Muscle of back (tissue), 13 donors: ENCODE data around the gene FAM81B. TPM values are rescaled to one million over a fixed set of nuclear protein-coding genes. Genes with fewer than 3 reads are reported as not detected.
"Not testable (repeated sequence)": the region's sequence is repeated elsewhere in the genome, so short reads cannot be mapped to it uniquely, and the experiment has no call there.

ENCODE experiments used
- DNase-seq, 3 donors: peaks; one replicate each; pipeline versions ENCODE4 v3.0.0 to v3.0.0-alpha.2; 2013
- long read RNA-seq, 9 donors: transcript quantifications; one replicate each; lab custom pipeline, GENCODE V29; 2026
- polyA plus RNA-seq, 10 donors: library from polyadenylated mRNA; unstranded; fragments of 120-200 nt; gene quantifications; one replicate each; pipeline ENCODE4 v1.2.1, GENCODE V29; 2013; ENCODE audit not compliant: insufficient read length in 10 of 10

FAM81B gene, protein sequence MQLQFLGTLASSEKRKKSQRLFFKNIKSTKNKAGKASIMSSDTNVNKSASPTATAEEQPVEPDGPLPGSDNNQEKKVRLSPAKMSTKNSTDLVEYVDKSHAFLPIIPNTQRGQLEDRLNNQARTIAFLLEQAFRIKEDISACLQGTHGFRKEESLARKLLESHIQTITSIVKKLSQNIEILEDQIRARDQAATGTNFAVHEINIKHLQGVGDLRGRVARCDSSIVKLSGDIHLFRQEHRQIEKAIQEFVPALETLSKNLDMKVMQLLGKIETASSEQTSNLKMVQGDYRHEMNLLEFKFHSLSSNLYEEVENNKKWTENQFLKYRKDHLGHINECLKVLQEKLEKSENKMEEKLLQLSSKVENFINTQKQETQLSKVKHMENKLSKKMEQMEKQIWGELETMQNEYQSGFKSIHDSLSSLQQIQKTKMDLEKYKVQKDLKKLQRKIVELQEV
- polyA plus RNA-seq = 10 to 100 TPM in 1 of 10 donors, 1 to 10 TPM in 9; 1.8 to 14.0 (median 7.2) TPM
- long read RNA-seq, donor 1 = 0 reads
- long read RNA-seq, donor 2 = 0 reads
- long read RNA-seq, donor 3 = 0 reads
- long read RNA-seq, donor 4 = 0 reads
- long read RNA-seq, donor 5 = 0 reads
- long read RNA-seq, donor 6 = 0 reads
- long read RNA-seq, donor 7 = 0 reads
- long read RNA-seq, donor 8 = 0 reads
- long read RNA-seq, donor 9 = 0 reads

DNA sequence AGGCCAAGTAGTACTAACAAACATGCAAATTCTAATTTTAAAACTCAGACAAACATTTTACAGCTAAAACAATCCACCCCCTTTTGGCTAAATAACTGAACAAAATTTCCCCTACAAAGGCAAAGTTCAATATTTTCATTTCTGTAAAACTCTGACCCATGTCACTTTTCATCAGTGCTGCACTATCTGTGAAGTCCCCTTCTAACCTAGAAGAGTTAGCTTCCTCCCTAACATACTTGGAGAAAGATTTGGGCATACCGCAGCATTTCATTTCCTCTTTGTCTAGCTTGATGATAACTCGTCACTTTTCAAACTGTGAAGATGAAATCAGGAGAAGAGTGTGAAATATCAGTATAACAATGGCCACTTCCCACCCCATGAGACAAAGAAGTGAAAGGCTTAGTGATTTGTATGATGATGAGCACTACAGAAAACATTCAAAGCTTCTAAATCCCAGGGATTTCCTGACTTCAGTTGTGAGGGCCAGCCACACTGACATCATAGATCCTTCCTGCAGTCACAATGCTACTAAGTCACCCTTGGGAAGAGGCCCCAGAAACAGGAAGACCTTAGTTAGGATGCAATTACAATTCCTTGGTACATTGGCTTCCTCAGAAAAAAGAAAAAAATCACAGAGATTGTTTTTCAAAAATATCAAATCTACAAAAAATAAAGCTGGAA is at the start of gene FAM81B:
FAM81B (plus strand) TSS at position 555 of the 681 bp plus-strand sequence; CDS start at position 579, 24 bp downstream.
- DNase-seq = peak in 1 of 3 donors; percentile 22

DNA sequence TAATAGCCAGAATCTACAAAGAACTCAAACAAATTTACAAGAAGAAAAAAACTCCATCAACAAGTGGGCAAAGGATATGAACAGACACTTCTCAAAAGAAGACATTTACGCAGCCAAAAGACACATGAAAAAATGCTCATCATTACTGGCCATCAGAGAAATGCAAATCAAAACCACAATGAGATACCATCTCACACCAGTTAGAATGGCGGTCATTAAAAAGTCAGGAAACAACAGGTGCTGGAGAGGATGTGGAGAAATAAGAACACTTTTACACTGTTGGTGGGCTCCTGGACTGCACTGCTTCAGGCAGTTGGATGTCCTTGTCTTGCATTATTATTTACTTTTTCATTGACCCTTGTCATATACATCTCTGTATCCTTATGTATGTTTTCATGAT is 49.7 kb upstream of the FAM81B start:
- DNase-seq = not testable (repeated sequence)

DNA sequence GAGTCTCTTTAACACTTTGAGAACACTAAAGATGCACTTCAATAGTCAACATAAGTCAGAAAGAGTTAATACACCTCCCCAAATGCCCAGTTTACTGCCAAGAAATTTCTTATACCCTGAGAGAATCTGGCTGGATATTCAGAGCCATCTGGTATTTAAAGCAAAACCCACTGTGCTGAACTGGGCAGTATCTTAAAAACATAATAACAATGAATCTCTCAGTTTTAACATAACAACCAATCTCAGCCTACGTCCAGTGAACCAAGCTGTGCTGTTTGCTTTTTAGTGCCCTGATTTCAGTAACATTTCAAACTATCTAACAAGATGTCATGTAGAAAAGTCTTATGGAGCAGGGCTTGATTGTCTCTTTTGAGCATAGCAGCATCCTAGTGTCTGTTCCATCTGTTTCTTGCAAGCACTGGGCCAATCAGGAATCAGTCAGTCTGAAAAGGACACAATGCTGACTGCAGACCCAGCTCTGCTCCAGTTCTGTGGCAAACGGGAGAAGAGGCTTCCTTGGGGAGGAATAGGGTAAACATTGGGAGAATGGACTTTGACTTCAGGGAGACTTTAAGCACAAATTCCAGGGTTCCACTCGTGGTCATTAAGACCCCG is 43.6 kb upstream of the FAM81B start:
- no peak for DNase-seq

DNA sequence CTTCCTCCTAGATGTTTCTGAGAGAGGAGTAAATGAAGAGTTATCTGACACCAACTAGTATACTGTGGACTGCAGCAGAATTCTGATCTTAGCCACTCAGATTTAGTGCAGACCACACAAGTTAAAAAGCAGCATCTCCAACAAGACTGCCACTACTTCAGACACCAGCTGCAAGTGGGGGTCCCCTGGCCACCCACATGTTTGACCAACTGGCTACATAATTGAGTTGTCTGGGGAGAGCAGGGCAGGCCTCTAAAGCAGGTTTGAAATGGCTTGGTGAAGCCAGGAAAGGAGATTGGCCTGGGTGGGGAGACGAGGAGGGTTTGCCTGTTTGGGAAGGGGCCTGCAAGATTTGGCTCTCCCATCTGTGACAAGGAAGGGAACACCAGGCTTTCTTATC is 40.5 kb upstream of the FAM81B start:
- no peak for DNase-seq

DNA sequence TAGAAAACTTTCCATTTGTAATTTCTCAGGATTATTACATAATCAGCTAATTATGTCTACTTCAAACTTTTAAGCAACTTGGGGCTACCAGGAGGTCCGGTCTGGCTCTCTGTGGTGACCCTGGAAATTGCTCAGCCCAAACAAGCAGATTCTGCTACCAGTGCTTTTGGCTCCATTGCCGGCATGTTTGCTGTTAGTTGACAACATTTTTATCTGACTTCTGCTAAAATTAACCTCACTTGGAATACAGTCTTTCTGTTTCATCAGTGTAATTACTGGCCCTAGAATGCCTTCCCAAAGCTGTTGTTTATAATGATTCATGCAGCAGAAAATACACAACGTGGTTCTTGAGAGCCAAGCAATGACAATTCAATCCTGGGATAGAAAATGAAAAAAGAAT is 38.5 kb upstream of the FAM81B start:
- peak in 1 of 3 donors; percentile 20 for DNase-seq

DNA sequence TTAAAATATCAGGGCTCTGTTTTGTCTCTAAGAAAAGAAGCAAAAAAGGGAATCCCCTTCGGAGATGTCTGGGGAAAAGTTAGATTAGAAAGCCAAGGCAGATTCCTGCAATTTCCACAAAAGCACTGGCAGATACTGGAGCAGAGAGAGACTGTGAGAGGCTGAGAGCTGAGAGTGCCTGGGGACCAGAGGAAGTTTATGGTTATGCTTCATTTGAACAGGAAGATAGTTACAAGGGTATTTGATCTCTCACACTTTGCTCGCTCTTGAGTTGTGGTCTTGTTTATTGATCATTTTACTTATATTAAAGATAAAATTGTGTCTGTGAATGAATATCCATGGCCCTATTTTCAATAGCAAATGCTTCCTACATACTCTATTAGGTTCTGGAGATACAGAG is 32.8 kb upstream of the FAM81B start:
- DNase-seq = no peak

DNA sequence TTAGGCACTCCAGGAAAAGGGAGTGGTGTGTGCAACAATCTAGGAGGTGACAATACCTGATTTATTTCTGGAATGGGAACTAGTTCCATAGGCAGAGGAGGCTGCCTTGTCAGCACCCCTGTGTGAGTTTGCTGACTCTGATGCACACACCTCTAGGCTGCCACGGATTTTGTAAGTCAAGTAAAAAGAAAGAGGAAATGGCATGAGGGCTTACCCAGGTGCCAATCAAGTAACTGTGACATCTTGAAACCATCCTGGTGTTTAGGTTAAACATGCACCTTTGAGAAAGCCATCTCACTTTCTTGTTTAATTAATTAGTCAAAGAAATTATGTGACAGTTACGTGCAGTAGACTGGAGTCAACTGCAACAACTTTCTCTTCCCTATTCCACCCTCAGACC is 32.3 kb upstream of the FAM81B start:
- DNase-seq = no peak

DNA sequence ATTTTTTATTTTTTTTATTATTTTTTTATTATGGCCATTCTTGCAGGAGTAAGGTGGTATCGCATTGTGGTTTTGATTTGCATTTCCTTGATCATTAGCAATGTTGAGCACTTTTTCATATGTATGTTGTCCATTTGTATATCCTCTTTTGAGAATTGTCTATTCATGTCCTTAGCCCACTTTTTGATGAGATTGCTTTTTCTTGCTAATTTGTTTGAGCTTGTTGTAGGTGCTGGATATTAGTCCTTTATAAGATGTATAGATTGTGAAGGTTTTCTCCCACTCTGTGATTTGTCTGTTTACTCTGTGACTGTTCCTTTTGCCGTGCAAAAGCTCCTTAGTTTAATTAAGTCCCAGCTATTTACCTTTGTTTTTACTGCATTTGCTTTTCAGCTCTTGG is 30.5 kb upstream of the FAM81B start:
- not testable (repeated sequence) for DNase-seq

DNA sequence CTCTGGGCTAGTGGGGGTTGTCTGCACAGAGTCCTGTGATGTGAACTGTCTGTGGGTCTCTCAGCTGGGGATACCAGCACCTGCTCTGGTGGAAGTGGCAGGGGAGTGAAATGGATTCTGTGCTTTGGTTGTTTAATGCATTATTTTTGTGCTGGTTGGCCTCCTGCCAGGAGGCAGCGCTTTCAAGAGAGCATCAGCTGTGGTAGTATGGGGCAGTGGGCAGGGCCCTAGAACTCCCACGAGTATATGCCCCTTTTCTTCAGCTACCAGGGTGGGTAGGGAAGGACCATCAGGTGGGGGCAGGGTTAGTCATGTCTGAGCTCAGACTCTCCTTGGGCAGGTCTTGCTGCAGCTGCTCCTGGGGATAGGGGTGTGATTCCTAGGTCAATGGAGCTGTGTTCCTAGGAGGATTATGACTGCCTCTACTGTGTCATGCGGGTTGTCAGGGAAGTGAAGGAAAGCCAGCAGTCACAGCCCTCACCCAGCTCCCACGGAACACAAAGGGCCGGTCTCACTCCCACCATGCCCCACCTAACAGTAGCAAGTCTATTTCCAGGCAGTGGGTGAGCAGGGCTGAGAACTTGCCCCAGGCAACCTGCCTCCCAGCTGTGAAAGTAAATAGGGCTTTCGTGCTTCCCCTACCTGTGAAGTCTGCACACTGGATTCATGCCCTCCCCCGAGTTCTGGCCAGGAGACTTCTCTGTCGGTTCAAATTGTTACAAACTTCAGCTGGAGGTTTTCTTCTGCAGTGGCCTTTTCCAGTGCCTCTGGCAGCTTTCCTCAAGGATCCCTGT is 25.7 kb upstream of the FAM81B start:
- no peak for DNase-seq

DNA sequence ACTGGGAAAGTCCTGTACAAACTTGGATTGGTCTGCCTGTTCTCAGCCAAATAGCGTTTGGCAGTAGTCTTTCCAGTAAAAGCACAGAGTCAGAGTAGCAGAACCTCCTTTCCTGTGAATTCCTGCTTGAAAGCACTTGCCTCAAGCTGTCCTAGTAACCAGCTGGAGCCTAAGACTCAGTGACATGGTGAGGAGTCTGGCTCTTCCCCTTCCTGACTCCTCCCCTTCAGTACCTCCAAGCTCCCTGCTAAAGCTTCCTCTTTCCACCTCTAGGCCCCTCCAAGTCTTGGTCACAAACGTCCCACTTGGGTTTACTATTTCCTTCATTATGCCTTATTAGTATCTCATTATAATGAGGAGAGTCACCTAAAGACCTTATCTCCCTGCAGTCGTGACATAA is 21.4 kb upstream of the FAM81B start:
- DNase-seq = no peak

DNA sequence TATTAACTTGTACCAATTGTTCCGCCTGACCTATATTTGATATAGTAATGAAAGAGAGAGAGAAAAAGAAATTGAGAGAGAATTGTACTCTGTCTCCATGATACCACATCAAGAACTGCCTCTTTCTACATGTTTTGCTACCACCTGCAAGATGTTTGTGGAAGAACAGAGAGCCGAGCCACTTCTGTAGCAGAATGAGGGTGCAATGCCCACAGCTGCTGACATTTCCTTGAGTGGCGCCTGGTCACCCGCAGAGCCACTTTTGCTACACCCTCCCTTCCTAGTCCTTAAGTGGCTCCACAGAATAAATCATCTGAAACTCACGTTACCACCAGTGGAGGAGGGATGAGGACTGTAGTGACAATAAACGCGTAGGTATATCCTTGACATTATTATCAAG is 17.1 kb upstream of the FAM81B start:
- no peak for DNase-seq

DNA sequence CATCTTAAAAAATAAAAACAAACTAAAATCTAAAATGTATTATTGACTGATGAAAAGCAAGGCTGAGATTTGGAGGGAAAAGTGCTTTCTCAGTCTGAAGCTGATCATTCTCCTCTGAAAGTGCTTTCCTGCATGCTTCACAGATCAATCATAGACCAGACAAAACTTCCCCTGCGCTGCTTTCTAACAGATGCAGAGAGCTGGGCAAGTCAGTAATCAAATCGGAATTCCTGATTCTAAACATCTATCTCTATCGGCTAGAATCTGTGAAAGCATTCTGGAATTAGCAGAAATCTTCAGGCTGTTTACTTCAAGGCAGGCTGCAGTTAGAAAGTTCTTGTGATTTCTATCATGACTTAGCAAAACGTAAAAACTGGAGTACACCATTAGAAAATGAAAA is 15.6 kb upstream of the FAM81B start:
- no peak for DNase-seq

DNA sequence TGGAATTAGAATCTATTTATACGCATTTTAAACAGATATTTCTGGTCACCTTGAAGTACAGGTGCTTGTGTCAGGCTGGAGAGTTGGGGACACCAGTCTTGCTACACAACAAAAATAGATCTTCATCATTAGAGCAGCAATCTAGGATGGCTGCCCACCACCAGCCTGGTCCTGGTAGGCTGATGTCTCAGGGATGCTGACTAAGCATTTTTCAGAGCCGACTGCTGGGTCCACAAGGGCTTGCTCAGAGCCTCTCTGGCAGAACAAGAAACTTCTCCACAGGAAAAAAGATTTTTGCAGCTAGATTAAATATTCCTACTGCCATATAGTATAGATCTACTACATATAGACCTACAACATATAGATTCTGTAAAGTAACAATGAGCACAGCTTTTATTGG is 12.0 kb upstream of the FAM81B start:
- no peak for DNase-seq

DNA sequence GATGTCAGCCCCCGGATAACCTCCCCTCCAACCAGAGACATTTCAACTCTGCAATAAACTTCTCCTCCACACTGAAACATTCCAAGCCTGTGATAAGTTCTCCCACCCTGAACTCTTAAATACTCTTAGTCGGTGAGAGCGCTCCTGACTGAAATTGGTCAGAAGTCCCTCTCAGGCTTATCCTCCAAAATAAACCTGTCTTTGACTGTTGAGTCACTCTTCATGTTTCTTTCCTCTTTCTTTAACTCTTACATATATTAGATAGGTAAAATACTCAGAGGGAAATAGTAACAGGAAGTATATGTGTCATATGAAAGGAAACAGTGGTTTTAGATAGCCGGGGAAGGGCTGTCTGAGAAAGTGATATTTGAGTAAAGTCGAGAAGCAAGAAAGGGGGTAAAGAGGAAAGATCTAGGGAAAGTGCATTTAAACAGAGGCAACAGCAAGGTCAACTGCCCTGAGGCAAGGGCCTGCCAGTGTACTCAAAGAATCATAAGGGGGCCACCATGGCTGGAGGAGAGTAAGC is 11.0 kb upstream of the FAM81B start:
- no peak for DNase-seq

DNA sequence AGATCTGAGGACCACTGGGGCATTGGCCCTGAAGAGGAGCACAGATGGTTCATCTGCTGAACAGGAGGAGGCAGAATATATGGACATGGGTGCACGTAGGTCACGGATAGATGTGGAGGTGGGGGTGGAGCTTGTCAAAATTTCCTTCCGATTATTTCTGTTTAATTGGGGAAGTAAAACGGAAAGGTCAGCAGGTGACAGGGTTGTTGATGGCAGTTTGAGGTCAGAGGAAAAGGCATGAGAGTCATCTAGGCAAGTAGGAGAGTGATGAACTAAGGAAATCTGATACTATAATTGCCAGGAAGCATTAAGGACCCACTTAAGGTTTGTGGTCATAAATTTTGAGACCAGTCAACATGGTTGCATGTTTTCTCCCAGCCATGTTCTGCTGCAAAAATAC is 8.4 kb upstream of the FAM81B start:
- no peak for DNase-seq

DNA sequence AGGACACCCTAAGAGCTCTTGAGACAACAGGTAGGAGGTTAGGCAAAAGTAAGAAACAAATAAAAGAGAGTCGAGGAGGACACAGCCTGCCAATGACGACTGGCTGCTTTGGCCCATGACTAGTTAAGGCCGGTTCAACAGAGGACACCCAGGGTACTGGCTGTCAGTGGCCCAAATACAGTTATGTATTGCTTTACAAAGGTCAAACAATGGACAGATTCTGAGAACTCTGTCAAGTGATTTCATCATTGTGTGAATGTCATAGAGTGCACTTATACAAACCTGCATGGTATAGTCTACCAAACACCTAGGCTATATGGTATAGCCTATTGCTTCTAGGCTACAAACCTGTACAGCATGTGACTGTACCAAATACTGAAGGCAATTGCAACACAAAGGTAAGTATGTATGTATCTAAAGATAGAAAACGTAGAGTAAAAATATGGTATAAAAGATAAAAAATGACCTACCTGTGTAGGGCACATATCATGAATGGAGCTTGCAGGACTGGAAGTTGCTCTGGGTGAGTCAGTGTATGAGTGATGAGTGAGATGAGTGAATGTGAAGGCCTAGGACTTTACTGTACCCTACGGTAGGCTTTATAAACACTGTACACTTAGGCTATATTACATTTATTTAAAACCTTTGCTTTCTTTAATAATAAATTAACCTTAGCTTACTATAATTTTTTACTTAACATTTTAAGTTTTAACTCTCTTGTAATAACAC is 6.5 kb upstream of the FAM81B start:
- DNase-seq = no peak

DNA sequence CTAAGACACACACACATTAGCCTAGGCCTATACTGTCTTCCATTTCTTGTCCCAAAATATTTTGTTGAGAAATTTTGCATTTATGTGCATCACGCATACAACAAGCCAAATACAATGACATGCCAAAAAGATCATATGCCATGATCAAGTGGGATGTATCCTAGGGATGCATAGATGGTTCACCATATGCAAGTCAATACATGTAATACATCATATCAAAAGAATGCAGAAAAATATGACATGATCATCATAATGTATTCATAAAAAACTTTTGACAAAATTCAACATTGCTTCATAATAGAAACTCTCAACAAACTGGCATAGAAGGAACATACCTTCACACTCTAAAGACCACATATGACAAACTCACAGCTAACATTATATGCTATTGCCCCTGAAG is 5.8 kb upstream of the FAM81B start:
- DNase-seq = no peak

DNA sequence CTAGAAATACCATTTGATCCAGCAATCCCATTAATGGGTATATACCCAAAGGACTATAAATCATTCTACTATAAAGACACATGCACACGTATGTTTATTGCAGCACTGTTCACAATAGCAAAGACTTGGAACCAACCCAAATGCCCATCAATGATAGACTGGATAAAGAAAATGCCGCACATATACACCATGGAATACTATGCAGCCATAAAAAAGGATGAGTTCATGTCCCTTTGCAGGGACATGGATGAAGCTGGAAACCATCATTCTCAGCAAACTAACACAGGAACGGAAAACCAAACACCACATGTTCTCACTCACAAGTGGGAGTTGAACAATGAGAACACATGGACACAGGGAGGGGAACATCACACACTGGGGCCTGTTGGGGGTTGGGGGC is 799 bp downstream of the FAM81B start:
- not testable (repeated sequence) for DNase-seq

DNA sequence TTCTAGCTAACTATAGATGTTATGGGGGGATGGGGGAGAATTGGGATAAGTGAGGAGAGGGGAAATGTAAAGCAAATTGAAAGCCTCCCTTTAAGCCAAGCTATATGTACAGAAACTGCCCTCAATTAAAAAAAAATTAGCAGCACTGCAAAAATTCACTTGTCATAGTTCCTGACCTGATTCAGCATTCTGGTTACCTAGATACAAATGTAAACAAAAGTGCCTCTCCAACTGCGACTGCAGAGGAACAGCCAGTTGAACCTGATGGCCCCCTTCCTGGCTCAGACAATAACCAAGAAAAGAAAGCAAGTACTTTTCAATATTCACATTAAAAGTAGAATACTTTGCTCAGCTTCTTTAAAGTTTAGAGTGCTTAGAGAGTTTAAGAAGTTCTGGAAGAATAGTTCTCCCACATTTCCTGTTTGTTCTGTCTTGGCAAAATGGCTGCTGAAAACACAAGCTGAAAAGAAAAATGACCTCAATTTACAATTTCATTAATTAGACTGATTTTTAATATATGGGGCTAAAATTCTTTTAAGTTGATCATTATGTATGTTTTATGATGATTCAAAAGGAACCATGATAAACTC is 1.5 kb downstream of the FAM81B start:
- DNase-seq = peak; percentile 32 to 78 (median 55)

DNA sequence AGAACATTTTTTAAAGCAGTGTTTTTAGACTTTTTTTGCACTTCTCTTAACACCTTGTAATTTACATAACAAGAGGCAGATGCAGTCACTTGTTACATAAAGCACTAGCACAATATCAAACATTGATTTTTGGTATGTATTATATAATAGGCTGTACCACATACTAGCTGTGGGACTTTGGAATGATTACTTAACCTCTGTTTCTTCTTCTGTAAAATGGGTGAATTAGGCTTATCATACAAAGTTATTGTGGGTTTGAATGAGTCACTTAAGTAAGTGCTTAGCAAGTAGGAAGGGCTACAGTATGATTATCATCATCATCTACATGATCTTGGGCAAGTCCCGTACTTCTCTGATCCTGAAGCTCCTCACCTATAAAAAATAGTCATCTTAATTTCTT is 2.1 kb downstream of the FAM81B start:
- DNase-seq = no peak
